AG10803 (cell line): Measurements from ENCODE around the gene LAMA3.

ENCODE experiments used
- DNase-seq: peaks from one replicate; pipeline ENCODE4 v3.0.0; 2010; ENCODE audit warnings: low read depth
- H3K4me3 ChIP-seq: 2 replicates; pipeline ENCODE4 v1.5.1; 2011; ENCODE audit warnings: mild to moderate bottlenecking, low read length, control low read depth
- TF ChIP-seq, protein P1 (sequence below): conservative IDR thresholded peaks from 2 replicates; pipeline ENCODE4 v1.5.1; 2011; ENCODE audit warnings: mild to moderate bottlenecking, low read length, control low read depth, inconsistent platforms

The LAMA3 gene

DNA sequence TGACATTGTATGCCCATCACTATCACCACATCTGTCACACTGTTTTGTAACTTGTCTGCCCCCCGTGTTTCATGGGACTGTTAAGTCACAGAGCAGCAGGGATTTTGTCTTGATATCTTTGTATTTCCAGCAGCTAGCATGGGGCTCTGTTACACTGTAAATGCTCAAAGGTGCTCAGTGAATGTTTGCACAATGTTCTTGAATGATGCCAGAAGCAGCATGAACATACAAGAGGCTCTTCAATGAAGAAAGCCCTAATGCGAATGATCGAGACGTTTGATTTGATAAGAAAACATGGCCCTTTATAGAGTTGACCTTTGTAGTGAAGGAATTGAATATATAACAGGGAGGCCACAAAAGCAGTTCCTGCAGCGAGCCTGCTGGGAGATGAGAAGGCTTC is 204.4 kb downstream of the LAMA3 start:
- no peak for DNase-seq
- TF ChIP-seq, protein P1, sequence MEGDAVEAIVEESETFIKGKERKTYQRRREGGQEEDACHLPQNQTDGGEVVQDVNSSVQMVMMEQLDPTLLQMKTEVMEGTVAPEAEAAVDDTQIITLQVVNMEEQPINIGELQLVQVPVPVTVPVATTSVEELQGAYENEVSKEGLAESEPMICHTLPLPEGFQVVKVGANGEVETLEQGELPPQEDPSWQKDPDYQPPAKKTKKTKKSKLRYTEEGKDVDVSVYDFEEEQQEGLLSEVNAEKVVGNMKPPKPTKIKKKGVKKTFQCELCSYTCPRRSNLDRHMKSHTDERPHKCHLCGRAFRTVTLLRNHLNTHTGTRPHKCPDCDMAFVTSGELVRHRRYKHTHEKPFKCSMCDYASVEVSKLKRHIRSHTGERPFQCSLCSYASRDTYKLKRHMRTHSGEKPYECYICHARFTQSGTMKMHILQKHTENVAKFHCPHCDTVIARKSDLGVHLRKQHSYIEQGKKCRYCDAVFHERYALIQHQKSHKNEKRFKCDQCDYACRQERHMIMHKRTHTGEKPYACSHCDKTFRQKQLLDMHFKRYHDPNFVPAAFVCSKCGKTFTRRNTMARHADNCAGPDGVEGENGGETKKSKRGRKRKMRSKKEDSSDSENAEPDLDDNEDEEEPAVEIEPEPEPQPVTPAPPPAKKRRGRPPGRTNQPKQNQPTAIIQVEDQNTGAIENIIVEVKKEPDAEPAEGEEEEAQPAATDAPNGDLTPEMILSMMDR, result no peak
- H3K4me3 ChIP-seq, result no peak overlapping the region

GRCh38 chr18:23894661-23895175 is 205.5 kb downstream of the LAMA3 start:
- H3K4me3 ChIP-seq, result no peak overlapping the region
- DNase-seq, result no peak
- TF ChIP-seq, protein P1, result no peak

DNA sequence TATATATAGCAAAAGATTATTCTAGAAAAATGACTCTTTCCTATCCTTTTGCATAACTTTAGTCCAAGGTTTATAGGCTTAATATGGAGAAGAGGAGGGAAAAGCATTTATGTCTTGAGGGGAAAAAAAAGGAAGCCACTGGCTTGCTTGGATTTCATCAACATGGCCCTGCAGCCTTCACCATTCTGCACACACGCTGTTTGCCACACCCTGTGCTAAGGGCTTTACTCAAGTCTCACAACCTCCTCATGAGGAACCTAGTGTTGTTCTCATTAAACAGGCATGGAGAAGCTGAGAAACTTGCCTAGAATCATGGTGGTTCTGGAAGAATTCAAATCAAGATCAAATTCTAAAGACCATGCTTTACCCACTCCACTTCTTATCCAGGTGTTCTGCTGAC is 208.0 kb downstream of the LAMA3 start:
- no peak for DNase-seq
- TF ChIP-seq, protein P1, result no peak
- no peak overlapping the region for H3K4me3 ChIP-seq

GRCh38 chr18:23897733-23898132 is 208.5 kb downstream of the LAMA3 start:
- H3K4me3 ChIP-seq, result no peak overlapping the region
- no peak for DNase-seq
- TF ChIP-seq, protein P1, result no peak

DNA sequence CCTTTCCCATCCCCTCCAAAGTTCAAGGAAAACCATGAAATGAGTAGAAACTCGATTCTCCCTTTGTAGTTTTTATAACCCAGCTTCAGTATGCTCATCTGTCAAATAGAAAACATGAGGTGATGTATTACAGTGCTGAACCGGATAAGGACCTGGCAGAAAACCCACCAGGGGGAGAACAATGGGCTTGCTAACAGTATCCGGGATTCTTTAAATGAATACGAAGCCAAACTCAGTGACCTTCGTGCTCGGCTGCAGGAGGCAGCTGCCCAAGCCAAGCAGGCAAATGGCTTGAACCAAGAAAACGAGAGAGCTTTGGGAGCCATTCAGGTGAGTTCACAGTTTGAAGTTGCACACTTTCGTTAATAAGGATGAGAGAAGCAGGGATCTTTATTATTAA is 211.7 kb downstream of the LAMA3 start:
- DNase-seq, result no peak

GRCh38 chr18:23902396-23902795 is 213.1 kb downstream of the LAMA3 start:
- no peak for DNase-seq
- TF ChIP-seq, protein P1, result no peak
- H3K4me3 ChIP-seq, result no peak overlapping the region

More for the DNA sequence above, 211.7 kb downstream of the LAMA3 start:
- H3K4me3 ChIP-seq, result no peak overlapping the region
- TF ChIP-seq, protein P1, result no peak

- TF ChIP-seq, protein P1, result no peak
- H3K4me3 ChIP-seq, result no peak overlapping the region
Observed at GRCh38 chr18:23903971-23904370, 214.7 kb downstream of the LAMA3 start.

More at GRCh38 chr18:23903971-23904370, 214.7 kb downstream of the LAMA3 start:
- DNase-seq, result no peak
